ENCODE results near the gene CD151.

The CD151 gene

GRCh38 chr11:797296-798092, 35.3 kb upstream of the CD151 start:
- DNase-seq, result peak; percentile 94

- DNase-seq, result peak; percentile 95
Measured at GRCh38 chr11:798093-798713, 34.5 kb upstream of the CD151 start, which contains the start of gene SLC25A22. SLC25A22 (minus strand) TSS chr11:798281; CDS start chr11:795006, 3,275 bp downstream.

GRCh38 chr11:799641-800316, 33.0 kb upstream of the CD151 start:
- DNase-seq, result no peak

GRCh38 chr11:800473-800872, 32.3 kb upstream of the CD151 start:
- no peak for DNase-seq

GRCh38 chr11:801097-801780, 31.5 kb upstream of the CD151 start:
- DNase-seq, result no peak

GRCh38 chr11:802018-802617, 30.6 kb upstream of the CD151 start:
- no peak for DNase-seq

GRCh38 chr11:802693-803466, 29.9 kb upstream of the CD151 start:
- DNase-seq, result no peak

GRCh38 chr11:803467-803742, 29.3 kb upstream of the CD151 start:
- DNase-seq, result no peak

GRCh38 chr11:803770-804598, 28.8 kb upstream of the CD151 start:
- peak; percentile 58 for DNase-seq

GRCh38 chr11:804599-804964, 28.2 kb upstream of the CD151 start:
- no peak for DNase-seq

GRCh38 chr11:808427-809286, 24.1 kb upstream of the CD151 start:
- DNase-seq, result no peak

GRCh38 chr11:809287-810039, 23.3 kb upstream of the CD151 start, which contains the start of gene RPLP2:
RPLP2 (plus strand) TSS chr11:809967; CDS start chr11:810235, 268 bp downstream.
- peak; percentile 100 for DNase-seq

GRCh38 chr11:810040-810567, 22.6 kb upstream of the CD151 start:
- DNase-seq, result no peak

GRCh38 chr11:811446-812245, 21.1 kb upstream of the CD151 start:
- no peak for DNase-seq

GRCh38 chr11:812390-812789, 20.4 kb upstream of the CD151 start:
- no peak for DNase-seq

- DNase-seq, result no peak
Measured at GRCh38 chr11:813072-813455, 19.7 kb upstream of the CD151 start.

- no peak for DNase-seq
Measured at GRCh38 chr11:813456-814096, 19.2 kb upstream of the CD151 start.
